Cardiac fibroblast (primary cell): ENCODE data around the gene NT5M.
"Not testable (repeated sequence)": the region's sequence is repeated elsewhere in the genome, so short reads cannot be mapped to it uniquely, and the experiment has no call there.

ENCODE experiments used
- DNase-seq, 2 donors: peaks; one replicate each; pipeline versions ENCODE4 v3.0.0 to v3.0.0-alpha.2; 2010; ENCODE audit warnings: low read depth in 2 of 2
- H3K4me3 ChIP-seq, 2 donors: replicated peaks in 1 of 2; 1 replicate in 1 of 2; 2 replicates in 1 of 2; pipeline ENCODE4 v1.5.1; 2011; ENCODE audit warnings: low read depth in 2 of 2, low read length in 2 of 2, mild to moderate bottlenecking in 2 of 2, moderate library complexity in 1 of 2
- CTCF ChIP-seq: IDR thresholded peaks from one replicate; pipeline ENCODE4 v1.5.1; 2011; ENCODE audit warnings: low read depth, mild to moderate bottlenecking, low read length, inconsistent platforms

Gene NT5M

GRCh38 chr17:17382971-17383370 is 79.8 kb downstream of the NT5M start:
- no peak overlapping the region for H3K4me3 ChIP-seq
- no peak for DNase-seq
- no peak for TF ChIP-seq CTCF

- not testable (repeated sequence) for DNase-seq, H3K4me3 ChIP-seq
Measured at GRCh38 chr17:17383431-17384290, 80.5 kb downstream of the NT5M start.

GRCh38 chr17:17384291-17384615 is 81.1 kb downstream of the NT5M start:
- no peak for TF ChIP-seq CTCF
- DNase-seq: no peak
- no peak overlapping the region for H3K4me3 ChIP-seq

- DNase-seq: no peak
- TF ChIP-seq CTCF: no peak
- H3K4me3 ChIP-seq: no peak overlapping the region
Measured at GRCh38 chr17:17384961-17385360, 81.8 kb downstream of the NT5M start.

GRCh38 chr17:17385491-17385890 is 82.3 kb downstream of the NT5M start:
- no peak overlapping the region for H3K4me3 ChIP-seq
- TF ChIP-seq CTCF: no peak
- DNase-seq: no peak

GRCh38 chr17:17386094-17386800 is 83.1 kb downstream of the NT5M start:
- no peak for TF ChIP-seq CTCF
- DNase-seq: no peak
- H3K4me3 ChIP-seq: no peak overlapping the region

- TF ChIP-seq CTCF: no peak
- no peak for DNase-seq
- H3K4me3 ChIP-seq: no peak overlapping the region
Measured at GRCh38 chr17:17387017-17387497, 83.9 kb downstream of the NT5M start.
